GM10266 (cell line): ENCODE measurements around the gene USP48.
"Not testable (repeated sequence)": the region's sequence is repeated elsewhere in the genome, so short reads cannot be mapped to it uniquely, and the experiment has no call there.

Experiments used
- DNase-seq: peaks from one replicate; pipeline ENCODE4 v3.0.0; 2012; ENCODE audit errors: extremely low spot score
- CTCF ChIP-seq: IDR thresholded peaks from 2 replicates; pipeline ENCODE4 v1.5.1; 2012; ENCODE audit warnings: mild to moderate bottlenecking, low read depth; ENCODE audit not compliant: control insufficient read depth, insufficient read depth; ENCODE audit errors: missing control alignments

USP48 gene

GRCh38 chr1:21782868-21783678, at the start of gene USP48:
TSS of gene USP48 (minus strand) at chr1:21783149. CDS start at chr1:21782957, 192 bp downstream.
- peak; percentile 90 for DNase-seq
- TF ChIP-seq CTCF: no peak

GRCh38 chr1:21831454-21831970, 48.6 kb upstream of the USP48 start:
- no peak for TF ChIP-seq CTCF
- no peak for DNase-seq

GRCh38 chr1:21830792-21831453, 48.0 kb upstream of the USP48 start:
- no peak for TF ChIP-seq CTCF
- DNase-seq: no peak

- DNase-seq: no peak
- no peak for TF ChIP-seq CTCF
Observed at GRCh38 chr1:21829294-21829693, 46.3 kb upstream of the USP48 start.

- TF ChIP-seq CTCF: no peak
- no peak for DNase-seq
Observed at GRCh38 chr1:21828506-21829210, 45.7 kb upstream of the USP48 start.

GRCh38 chr1:21828075-21828474, 45.1 kb upstream of the USP48 start:
- no peak for TF ChIP-seq CTCF
- no peak for DNase-seq

GRCh38 chr1:21827141-21827679, 44.3 kb upstream of the USP48 start:
- DNase-seq: no peak
- no peak for TF ChIP-seq CTCF

GRCh38 chr1:21826694-21827093, 43.7 kb upstream of the USP48 start:
- DNase-seq: not testable (repeated sequence)
